Activated T-cell treated with anti-CD3 and anti-CD28 coated beads for 1 hour (primary cell): ENCODE measurements around the gene RBSN.

Experiments used
- DNase-seq: peaks from one replicate; pipeline ENCODE4 v3.0.0-alpha.2; 2020; ENCODE audit warnings: low read depth

Gene RBSN

GRCh38 chr3:15099364-15100098 lies 583 bp upstream of the RBSN start:
- DNase-seq: no peak

GRCh38 chr3:15097891-15098290 lies 1.1 kb downstream of the RBSN start:
- no peak for DNase-seq

GRCh38 chr3:15096046-15096445 lies 2.9 kb downstream of the RBSN start:
- no peak for DNase-seq

GRCh38 chr3:15094187-15094875 lies 4.6 kb downstream of the RBSN start:
- DNase-seq: no peak

GRCh38 chr3:15092686-15093085 lies 6.3 kb downstream of the RBSN start:
- no peak for DNase-seq

GRCh38 chr3:15091575-15091974 lies 7.4 kb downstream of the RBSN start:
- no peak for DNase-seq

- DNase-seq: no peak
Measured at GRCh38 chr3:15089201-15089600, 9.7 kb downstream of the RBSN start.

GRCh38 chr3:15086699-15087098 lies 12.2 kb downstream of the RBSN start:
- DNase-seq: no peak

GRCh38 chr3:15086263-15086662 lies 12.7 kb downstream of the RBSN start:
- DNase-seq: no peak

- DNase-seq: no peak
Measured at GRCh38 chr3:15083252-15083651, 15.7 kb downstream of the RBSN start.

GRCh38 chr3:15081960-15082664 lies 16.8 kb downstream of the RBSN start:
- DNase-seq: no peak

- DNase-seq: no peak
Measured at GRCh38 chr3:15079091-15079490, 19.9 kb downstream of the RBSN start.

- no peak for DNase-seq
Measured at GRCh38 chr3:15074500-15074899, 24.4 kb downstream of the RBSN start.

GRCh38 chr3:15071699-15072098 lies 27.2 kb downstream of the RBSN start:
- DNase-seq: no peak

- no peak for DNase-seq
Measured at GRCh38 chr3:15069441-15069840, 29.5 kb downstream of the RBSN start.

GRCh38 chr3:15066467-15066866 lies 32.5 kb downstream of the RBSN start:
- no peak for DNase-seq

- no peak for DNase-seq
Measured at GRCh38 chr3:15065550-15066007, 33.4 kb downstream of the RBSN start.

- peak; percentile 84 for DNase-seq
Measured at GRCh38 chr3:15064835-15065549, 34.0 kb downstream of the RBSN start, which contains the start of gene MRPS25. Gene MRPS25 (minus strand): TSS chr3:15065315. CDS start chr3:15065194, 121 bp downstream.

GRCh38 chr3:15064299-15064834 lies 34.6 kb downstream of the RBSN start:
- no peak for DNase-seq

GRCh38 chr3:15063656-15064286 lies 35.2 kb downstream of the RBSN start:
- DNase-seq: no peak

GRCh38 chr3:15063238-15063637 lies 35.7 kb downstream of the RBSN start:
- DNase-seq: no peak
